Endometrial microvascular endothelial cells (primary cell): Measurements from ENCODE around the gene OFD1. TPM values are rescaled to one million over a fixed set of nuclear protein-coding genes. Genes with fewer than 3 reads are reported as not detected.

Experiments used
- in situ Hi-C: cut with HindIII; loops from 2 replicates; pipeline ENCODE4 v1.10.0; 2017; ENCODE audit warnings: low sequenced_read_pairs, low pct_unique_long_range_greater_than_20kb; ENCODE audit errors: inconsistent ontology term
- total RNA-seq: library from RNA; depleted of rRNA; stranded (reverse); fragments of >200 nt; gene quantifications from one replicate; pipeline ENCODE4 v1.2.3, GENCODE V29; 2015; ENCODE audit errors: inconsistent ontology term

OFD1 gene
- total RNA-seq, 1 donor from 2014 or later = 8.4 TPM

DNA sequence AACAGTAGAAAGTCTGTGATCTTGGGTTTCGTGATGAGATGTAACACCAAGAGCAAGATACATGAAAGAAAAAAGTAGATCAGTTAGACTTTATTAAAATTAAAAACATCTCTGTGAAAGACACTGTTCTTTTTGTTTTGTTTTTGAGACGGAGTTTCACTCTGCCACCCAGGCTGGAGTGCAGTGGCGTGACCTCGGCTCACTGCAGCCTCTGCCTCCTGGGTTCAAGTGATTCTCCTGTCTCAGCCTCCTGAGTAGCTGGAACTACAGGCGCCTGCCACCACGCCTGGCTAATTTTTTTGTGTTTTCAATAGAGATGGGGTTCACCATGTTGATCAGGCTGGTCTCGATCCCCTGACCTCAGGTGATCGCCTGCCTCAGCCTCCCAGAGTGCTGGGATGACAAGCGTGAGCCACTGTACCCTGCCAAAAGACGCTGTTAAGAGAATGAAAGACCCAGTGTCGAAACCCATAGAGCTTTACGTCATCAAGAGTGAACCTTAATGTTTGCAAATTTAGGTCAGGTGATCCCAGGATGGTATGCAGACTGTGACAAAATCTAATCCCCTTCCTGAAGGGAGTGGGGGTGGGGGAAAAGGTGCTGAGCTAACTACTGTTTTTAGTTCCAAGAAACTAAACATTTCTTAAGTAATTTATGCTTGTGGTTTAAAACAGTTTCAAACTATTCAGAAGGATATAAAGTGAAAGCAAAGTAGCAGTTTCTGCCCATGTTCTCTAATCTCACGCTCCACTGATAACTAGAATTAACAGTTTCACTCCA is 8.0 kb downstream of the OFD1 start:
- in situ Hi-C loops = no loop called here

DNA sequence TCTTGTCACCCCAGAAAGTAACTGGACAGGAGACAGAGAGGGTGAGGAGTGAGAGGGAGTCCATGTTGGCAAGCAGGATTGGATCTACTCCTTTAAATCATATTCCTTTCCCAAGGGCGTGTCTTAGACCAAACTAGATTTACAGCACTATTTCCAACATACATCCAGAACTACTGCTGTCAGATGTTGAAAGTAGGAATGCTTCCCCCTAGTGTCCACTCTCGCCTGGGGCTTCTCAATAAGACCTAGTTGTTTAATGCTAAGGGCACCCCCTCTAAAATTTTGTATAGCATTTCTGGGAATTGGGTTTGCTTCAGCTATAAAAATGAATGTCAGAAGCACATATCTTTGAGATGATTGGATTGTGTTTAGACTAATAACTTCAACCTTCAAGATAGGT is 13.3 kb downstream of the OFD1 start:
- in situ Hi-C loops = no loop called here

DNA sequence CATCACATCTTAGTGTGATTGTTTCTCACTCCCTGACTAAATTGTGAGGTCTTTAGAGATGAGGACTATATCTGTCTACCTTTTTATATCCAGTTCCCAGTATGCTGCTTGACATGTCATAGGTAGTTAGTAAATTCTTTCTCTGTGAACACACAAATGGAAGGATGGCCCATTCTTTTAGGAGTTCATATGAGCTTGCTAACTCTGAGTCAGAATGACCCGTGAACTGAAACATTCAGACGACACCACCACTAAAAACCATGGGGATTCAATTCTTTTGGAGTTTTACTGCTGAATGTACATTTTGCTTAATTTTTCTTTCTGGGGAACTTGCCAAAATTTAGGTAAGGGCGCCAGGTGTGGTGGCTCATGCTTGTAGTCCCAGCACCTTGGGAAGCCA is 13.9 kb downstream of the OFD1 start:
- in situ Hi-C loops = no loop called here

DNA sequence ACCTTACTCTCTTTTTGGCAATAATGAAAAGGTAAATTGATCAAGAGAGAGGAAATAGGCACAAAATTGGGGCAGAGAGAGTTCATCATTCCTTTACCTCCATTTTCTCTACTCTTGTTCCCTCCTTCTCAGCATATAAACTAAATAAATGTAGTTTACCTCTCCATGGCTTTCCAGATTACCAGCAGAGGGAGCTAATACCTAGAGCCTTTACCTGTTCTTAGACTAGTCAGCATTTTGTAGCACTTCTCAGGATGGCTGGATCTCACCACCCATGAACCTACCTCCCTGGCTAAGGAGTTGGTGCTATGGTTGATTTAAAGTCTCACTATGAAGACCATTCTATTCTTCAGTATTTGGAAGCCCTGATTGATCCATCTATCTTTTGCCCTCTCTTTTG is 15.7 kb downstream of the OFD1 start:
- in situ Hi-C loops = no loop called here

GRCh38 chrX:13750812-13751211 is 16.3 kb downstream of the OFD1 start:
- in situ Hi-C loops = no loop called here

DNA sequence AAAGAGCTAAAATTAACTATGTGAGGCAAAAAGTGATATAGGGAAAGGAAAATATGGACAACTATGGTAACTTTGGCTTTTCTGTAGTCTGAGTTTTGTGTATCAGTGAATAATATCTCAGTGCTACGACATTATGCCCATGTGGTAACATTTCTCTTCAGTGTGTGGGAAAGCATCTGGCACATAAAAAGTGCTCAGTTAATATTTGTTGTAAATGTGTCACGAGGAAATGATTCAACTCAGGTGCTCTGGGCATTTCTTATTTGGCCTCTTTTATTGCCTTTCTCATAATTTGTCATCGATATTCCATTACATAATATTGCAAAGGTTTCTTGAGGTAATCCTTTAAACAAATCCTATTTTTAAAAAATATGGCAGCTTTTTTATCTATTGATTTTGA is 17.6 kb downstream of the OFD1 start:
- in situ Hi-C loops = no loop called here

DNA sequence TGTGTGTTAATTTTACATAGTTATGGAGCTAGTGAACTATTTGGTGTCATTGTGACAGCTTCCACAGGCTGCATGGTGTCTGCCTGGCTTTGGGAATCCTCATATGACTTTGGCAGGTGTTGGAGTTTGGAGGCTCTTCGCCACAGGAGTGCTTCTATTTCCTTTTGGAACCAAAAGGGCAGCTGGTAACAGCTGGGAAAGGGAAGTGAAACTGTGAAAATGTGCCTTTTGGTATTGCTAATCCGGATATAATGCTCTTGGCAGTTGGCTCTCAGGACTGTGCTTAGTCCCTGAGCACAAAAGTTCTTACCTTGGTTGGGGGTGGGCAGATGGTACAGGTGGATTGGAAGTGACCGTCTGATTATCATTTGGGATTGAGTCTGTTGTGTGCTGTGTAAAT is 18.1 kb downstream of the OFD1 start:
- in situ Hi-C loops = no loop called here

GRCh38 chrX:13754765-13755164 is 20.2 kb downstream of the OFD1 start:
- in situ Hi-C loops = no loop called here

GRCh38 chrX:13755254-13755653 is 20.7 kb downstream of the OFD1 start:
- in situ Hi-C loops = no loop called here

- in situ Hi-C loops = no loop called here
Measured at GRCh38 chrX:13756381-13756780, 21.8 kb downstream of the OFD1 start.

- in situ Hi-C loops = no loop called here
Measured at GRCh38 chrX:13759152-13759718, 24.7 kb downstream of the OFD1 start.

DNA sequence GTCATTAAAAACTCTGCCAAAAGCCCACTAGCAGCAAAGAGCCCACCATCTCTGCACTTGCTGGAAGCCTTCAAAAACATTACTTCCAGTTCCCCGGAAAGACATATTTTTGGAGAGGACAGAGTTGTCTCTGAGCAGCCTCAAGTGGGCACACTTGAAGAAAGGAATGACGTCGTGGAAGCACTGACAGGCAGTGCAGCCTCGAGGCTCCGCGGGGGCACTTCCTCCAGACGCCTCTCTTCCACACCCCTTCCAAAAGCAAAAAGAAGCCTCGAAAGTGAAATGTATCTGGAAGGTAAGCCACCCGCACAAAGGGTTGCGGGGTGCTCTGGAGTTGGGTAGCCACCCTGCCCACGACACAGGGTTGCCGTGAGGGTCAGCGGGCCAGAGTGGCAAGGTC is 25.9 kb downstream of the OFD1 start:
- in situ Hi-C loops = no loop called here

DNA sequence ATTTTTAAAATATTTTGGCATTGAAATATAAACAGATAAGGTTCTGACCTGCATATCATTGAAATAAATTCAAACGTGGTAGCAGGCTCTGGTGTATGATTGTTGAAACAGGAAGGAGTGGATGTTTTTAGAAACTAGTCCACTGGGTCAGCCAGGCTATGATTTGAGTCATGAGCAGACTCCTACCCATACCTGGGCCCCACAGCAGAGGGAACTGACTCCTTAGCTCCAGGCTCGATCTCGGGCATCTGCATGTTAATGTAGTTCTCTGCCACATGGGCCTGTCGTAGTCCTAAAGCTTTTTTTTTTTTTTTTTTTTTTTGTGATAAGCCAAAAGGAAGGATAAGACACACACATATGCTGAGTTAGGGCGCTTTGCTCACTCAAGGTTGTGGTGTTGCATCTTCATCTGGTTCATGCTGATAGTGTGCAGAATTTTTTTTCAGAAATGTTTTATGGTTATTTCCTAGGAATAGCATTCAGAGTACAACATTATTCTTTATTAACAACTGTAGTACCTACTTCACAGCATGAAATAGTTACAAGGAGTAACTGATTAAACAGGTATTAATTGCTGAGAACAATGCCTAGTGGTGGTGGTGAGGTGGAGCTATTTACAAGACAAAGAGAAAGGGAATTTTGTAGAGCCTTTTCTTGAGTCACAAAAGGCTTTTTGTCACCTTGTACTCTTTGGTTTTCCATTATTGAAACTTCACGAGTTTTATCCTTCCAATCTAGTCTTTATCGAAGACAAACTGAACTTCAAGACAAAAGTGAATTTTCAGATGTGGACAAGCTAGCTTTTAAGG is 27.3 kb downstream of the OFD1 start:
- in situ Hi-C loops = no loop called here

DNA sequence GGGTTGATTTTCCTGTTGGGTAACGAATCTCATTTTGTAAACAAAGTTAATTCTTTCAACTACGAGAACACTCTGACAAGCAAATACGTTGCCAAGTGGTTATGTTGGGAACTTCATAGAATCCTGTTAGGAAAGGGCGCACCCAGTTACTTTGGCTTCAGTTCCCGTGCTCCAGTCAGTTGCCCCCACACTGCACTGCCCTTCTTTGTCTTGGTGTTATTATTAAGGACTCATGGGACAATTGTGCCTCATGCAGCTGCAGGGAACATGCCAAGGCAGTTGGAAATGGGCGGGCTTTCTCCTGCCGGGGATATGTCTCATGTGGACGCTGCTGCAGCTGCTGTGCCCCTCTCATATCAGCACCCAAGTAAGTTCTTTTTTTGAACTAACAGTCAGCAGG is 28.9 kb downstream of the OFD1 start:
- in situ Hi-C loops = no loop called here

GRCh38 chrX:13764281-13764680 is 29.7 kb downstream of the OFD1 start:
- in situ Hi-C loops = no loop called here

DNA sequence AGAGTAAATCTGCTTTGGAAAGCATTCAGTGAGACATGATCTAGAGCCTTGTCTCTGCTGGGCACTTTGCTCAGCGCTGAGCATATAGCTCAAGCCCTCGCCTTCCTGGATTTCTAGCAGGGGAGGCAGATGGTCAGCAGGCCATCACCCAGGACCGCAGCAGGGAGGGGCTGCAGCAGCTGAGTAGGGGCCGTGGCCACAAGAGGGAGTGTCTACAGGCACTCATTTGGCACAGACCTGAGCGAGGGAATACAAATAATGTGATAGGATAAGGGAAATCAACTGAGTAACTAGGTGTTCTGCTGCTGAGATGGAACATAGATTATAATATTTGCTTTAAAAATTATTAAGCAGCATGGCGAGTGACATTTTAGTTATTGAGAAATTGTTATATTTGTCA is 30.2 kb downstream of the OFD1 start:
- in situ Hi-C loops = no loop called here

DNA sequence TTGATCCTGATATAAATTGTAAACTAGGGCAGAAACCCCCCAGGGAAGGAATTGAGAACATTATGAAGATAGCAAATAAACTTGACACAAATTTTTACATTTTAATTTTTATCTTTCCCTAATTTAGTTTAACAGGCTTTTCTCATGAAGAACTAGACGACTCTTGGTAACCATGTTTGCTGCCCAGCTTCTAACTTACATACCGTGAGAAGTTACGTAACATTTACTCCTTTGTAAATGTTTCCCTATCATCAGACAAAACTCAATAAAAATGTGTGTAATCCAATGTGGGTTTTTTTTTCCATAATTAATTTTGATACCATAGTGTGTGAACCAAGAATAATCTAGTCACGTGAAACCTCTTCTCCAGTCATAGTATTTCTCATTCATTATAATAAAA is 34.4 kb downstream of the OFD1 start:
- in situ Hi-C loops = no loop called here

DNA sequence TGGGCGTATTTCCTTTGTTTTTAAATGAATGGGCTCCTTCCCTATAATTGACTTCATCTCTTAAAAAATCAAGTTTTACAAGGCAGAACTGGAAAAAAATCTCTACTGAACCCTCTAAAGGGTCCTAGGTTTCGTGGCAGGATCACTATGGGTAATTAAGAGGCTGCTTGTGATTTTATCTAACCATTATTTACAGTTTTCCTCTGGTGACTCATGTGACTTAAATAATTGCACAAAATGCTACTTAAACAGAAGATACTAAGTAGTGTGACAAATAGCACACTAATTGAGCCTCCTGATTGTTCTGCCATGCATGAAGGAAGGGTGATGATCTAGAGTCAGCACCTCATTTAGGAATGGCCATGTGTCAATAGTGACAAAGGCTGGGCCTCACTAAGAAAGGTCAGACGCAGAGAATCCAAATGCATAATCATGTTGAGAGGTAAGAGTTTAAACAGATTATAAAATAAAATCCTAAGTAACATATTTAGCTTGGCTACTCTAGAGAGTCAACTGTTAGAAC is 35.5 kb downstream of the OFD1 start:
- in situ Hi-C loops = no loop called here

- in situ Hi-C loops = no loop called here
Measured at GRCh38 chrX:13774696-13775095, 40.1 kb downstream of the OFD1 start.

GRCh38 chrX:13775837-13776236 is 41.3 kb downstream of the OFD1 start:
- in situ Hi-C loops = no loop called here
